Measurements from ENCODE around the gene PTGES2.

Gene PTGES2

GRCh38 chr9:128091571-128091970 lies 36.0 kb downstream of the PTGES2 start:
- TF ChIP-seq POU2F2 (IDR thresholded peaks at IDR 0.05; ENCODE audit: low read depth, low read length): no peak
- no peak for TF ChIP-seq TAF1 (IDR thresholded peaks at IDR 0.05; ENCODE audit: low read depth, low read length)
- no peak for TF ChIP-seq SPI1 (IDR thresholded peaks at IDR 0.05; ENCODE audit: low read depth, low read length)
- TF ChIP-seq POLR2AphosphoS5 (IDR thresholded peaks at IDR 0.05; ENCODE audit: low read depth, low read length): no peak
- TF ChIP-seq PAX5 (IDR thresholded peaks at IDR 0.05; ENCODE audit: insufficient read depth, low read length, severe bottlenecking): no peak
- no peak for DNase-seq (ENCODE audit: insufficient read length, low spot score)
- no peak for FAIRE-seq

- TF ChIP-seq SPI1 (IDR thresholded peaks at IDR 0.05; ENCODE audit: low read depth, low read length): no peak
- no peak for TF ChIP-seq TAF1 (IDR thresholded peaks at IDR 0.05; ENCODE audit: low read depth, low read length)
- no peak for TF ChIP-seq POLR2A (IDR thresholded peaks at IDR 0.05; ENCODE audit: low read depth, low read length)
- no peak for TF ChIP-seq POLR2AphosphoS5 (IDR thresholded peaks at IDR 0.05; ENCODE audit: low read depth, low read length)
- TF ChIP-seq POU2F2 (IDR thresholded peaks at IDR 0.05; ENCODE audit: low read depth, low read length): no peak
- no peak for TF ChIP-seq PAX5 (IDR thresholded peaks at IDR 0.05; ENCODE audit: insufficient read depth, low read length, severe bottlenecking)
- DNase-seq (ENCODE audit: insufficient read length, low spot score) (no peak), FAIRE-seq (no peak)
Measured at GRCh38 chr9:128091144-128091543, 36.4 kb downstream of the PTGES2 start.

DNA sequence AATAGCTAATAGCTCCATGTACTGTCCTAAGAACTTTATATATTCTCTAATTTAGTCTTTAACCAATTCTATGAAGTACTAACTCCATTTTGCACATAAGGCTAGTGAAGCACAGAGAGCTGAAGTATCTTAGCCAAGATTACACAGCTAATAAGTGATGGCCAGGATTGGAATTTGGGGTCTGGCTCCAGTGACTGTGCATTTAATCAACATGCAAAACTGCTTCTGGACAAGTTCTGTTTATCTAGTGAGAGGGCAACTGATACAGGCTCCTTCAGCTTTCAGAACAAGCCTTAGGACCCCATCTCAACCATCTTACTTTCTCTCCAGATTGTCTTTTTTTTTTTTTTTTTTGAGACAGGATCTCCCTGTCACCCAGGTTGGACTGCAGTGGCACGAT lies 38.2 kb downstream of the PTGES2 start:
- DNase-seq (ENCODE audit: insufficient read length, low spot score) (no peak), FAIRE-seq (no peak)
- TF ChIP-seq SPI1 (IDR thresholded peaks at IDR 0.05; ENCODE audit: low read depth, low read length): no peak
- TF ChIP-seq POLR2AphosphoS5 (IDR thresholded peaks at IDR 0.05; ENCODE audit: low read depth, low read length): no peak
- TF ChIP-seq POLR2A (IDR thresholded peaks at IDR 0.05; ENCODE audit: low read depth, low read length): no peak
- no peak for TF ChIP-seq PAX5 (IDR thresholded peaks at IDR 0.05; ENCODE audit: insufficient read depth, low read length, severe bottlenecking)
- no peak for TF ChIP-seq TAF1 (IDR thresholded peaks at IDR 0.05; ENCODE audit: low read depth, low read length)
- TF ChIP-seq POU2F2 (IDR thresholded peaks at IDR 0.05; ENCODE audit: low read depth, low read length): no peak

DNA sequence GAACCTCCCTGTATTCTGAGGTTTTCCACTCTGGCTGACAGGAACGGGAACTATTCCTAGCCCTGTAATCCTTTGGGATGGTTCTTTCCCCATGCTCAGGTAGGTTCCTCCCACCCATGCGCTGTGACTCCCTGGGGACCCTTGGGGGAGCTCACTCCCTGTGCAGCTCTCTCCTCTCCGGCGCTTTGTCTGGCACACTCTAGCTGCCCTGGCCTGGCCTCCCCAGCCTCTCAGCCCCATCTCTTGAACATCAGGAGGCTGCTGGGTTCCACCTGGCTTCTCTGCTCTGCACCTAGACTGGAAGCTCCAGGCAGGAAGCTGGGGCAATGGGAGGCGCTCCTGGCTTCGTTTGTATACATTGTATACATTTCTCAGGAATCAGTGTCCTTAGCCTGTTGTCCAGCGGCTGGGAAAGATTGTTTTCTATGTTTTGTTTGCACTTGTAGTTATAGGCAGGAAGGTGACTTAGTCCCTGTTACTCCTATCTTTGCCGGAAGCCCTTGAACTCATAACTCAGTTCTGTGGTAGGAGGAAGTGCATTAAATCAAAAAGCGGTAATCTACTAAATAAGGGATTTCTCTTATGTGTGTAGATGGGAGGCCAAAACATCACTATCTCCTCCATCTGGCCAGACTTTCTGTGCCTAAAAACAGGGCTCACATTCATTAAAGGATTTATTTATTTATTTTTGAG lies 39.1 kb downstream of the PTGES2 start:
- DNase-seq (ENCODE audit: insufficient read length, low spot score) (no peak), FAIRE-seq (no peak)

DNA sequence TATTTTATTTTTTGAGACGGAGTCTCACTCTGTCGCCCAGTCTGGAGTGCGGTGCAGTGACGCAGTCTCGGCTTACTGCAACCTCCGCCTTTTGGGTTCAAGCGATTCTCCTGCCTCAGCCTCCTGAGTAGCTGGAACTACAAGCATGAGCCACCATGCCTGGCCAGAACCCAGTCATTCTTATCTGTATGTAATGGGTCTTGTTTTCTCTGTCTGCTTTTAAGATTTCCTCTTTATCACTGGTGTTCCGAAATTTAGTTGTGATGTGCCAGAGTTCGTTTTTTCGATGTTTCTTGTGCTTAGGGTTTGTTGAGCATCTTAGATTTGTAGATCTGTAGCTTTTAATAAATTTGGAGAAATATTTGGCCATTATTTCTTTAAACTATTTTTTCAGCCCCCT lies 40.3 kb downstream of the PTGES2 start:
- FAIRE-seq (no peak), DNase-seq (ENCODE audit: insufficient read length, low spot score) (no peak)
- TF ChIP-seq TAF1 (IDR thresholded peaks at IDR 0.05; ENCODE audit: low read depth, low read length) (no peak), SPI1 (IDR thresholded peaks at IDR 0.05; ENCODE audit: low read depth, low read length) (no peak), PAX5 (IDR thresholded peaks at IDR 0.05; ENCODE audit: insufficient read depth, low read length, severe bottlenecking) (no peak), POU2F2 (IDR thresholded peaks at IDR 0.05; ENCODE audit: low read depth, low read length) (no peak), POLR2AphosphoS5 (IDR thresholded peaks at IDR 0.05; ENCODE audit: low read depth, low read length) (no peak), POLR2A (IDR thresholded peaks at IDR 0.05; ENCODE audit: low read depth, low read length) (no peak)

More for the DNA sequence above, 39.1 kb downstream of the PTGES2 start:
- no peak for TF ChIP-seq SPI1 (IDR thresholded peaks at IDR 0.05; ENCODE audit: low read depth, low read length)
- no peak for TF ChIP-seq POLR2A (IDR thresholded peaks at IDR 0.05; ENCODE audit: low read depth, low read length)
- no peak for TF ChIP-seq POU2F2 (IDR thresholded peaks at IDR 0.05; ENCODE audit: low read depth, low read length)
- TF ChIP-seq PAX5 (IDR thresholded peaks at IDR 0.05; ENCODE audit: insufficient read depth, low read length, severe bottlenecking): no peak
- no peak for TF ChIP-seq TAF1 (IDR thresholded peaks at IDR 0.05; ENCODE audit: low read depth, low read length)
- no peak for TF ChIP-seq POLR2AphosphoS5 (IDR thresholded peaks at IDR 0.05; ENCODE audit: low read depth, low read length)

DNA sequence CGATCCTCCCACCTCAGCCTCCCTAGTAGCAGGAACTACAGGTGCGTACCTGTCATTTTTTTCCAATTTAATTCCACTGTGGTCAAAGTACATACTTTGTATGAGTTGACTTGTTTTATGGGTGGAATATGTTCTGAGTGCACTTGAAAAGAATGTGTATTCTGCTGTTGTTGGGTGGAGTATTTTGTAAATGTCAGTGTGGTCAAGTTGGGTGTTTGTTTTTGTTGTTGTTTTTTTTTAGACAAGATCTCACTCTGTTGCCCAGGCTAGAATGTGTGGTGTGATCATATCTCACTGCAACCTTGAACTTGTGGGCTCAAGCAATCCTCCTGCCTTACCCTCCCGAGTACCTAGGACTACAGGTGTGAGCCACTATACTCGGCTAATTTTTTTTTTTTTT lies 41.6 kb downstream of the PTGES2 start:
- TF ChIP-seq POLR2AphosphoS5 (IDR thresholded peaks at IDR 0.05; ENCODE audit: low read depth, low read length) (no peak), POU2F2 (IDR thresholded peaks at IDR 0.05; ENCODE audit: low read depth, low read length) (no peak), POLR2A (IDR thresholded peaks at IDR 0.05; ENCODE audit: low read depth, low read length) (no peak), PAX5 (IDR thresholded peaks at IDR 0.05; ENCODE audit: insufficient read depth, low read length, severe bottlenecking) (no peak), SPI1 (IDR thresholded peaks at IDR 0.05; ENCODE audit: low read depth, low read length) (no peak), TAF1 (IDR thresholded peaks at IDR 0.05; ENCODE audit: low read depth, low read length) (no peak)
- no peak for DNase-seq (ENCODE audit: insufficient read length, low spot score)
- FAIRE-seq: no peak

DNA sequence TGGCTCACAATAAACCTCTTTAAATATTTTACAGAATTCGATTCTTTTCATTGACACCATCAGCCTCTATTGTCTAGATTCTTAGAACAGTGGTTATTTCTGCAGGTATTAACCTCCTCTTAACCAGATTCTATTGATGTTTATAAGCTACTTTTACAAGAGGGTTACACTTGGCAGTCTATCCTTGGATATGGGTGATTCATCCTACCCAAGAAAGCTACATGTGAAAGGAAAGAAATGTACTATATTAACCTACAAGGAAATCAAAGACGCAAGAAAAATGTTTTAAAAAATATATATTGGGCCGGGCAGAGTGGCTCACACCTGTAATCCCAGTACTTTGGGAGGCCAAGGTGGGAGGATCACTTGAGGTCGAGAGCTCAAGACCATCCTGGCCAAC lies 42.8 kb downstream of the PTGES2 start:
- FAIRE-seq (no peak), DNase-seq (ENCODE audit: insufficient read length, low spot score) (no peak)
- TF ChIP-seq SPI1 (IDR thresholded peaks at IDR 0.05; ENCODE audit: low read depth, low read length) (no peak), TAF1 (IDR thresholded peaks at IDR 0.05; ENCODE audit: low read depth, low read length) (no peak), POLR2AphosphoS5 (IDR thresholded peaks at IDR 0.05; ENCODE audit: low read depth, low read length) (no peak)

GRCh38 chr9:128082151-128082550 lies 45.4 kb downstream of the PTGES2 start:
- TF ChIP-seq PAX5 (IDR thresholded peaks at IDR 0.05; ENCODE audit: insufficient read depth, low read length, severe bottlenecking): no peak
- DNase-seq (ENCODE audit: insufficient read length, low spot score) (no peak), FAIRE-seq (no peak)

DNA sequence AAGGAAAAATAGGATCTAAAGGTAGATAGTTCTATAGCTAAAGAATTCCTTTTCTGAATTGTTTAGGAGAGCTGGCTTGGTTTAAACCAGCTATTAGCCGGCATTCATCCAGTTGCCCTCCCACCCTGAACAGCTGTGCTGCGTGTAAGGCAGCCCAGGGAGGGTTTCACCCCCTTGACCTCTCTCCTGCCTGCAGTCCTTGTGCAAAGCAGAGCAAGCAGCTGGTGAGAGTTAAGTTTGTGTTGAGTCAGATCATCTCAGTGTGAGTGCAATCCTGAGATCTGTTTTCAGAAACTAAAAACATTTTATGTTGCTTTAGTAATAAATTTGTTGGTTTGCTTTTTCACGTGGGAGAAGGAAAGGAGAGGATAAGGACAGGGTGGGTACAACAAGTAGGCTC lies 46.5 kb downstream of the PTGES2 start:
- TF ChIP-seq POU2F2 (IDR thresholded peaks at IDR 0.05; ENCODE audit: low read depth, low read length): no peak
- no peak for TF ChIP-seq POLR2AphosphoS5 (IDR thresholded peaks at IDR 0.05; ENCODE audit: low read depth, low read length)
- no peak for TF ChIP-seq TAF1 (IDR thresholded peaks at IDR 0.05; ENCODE audit: low read depth, low read length)
- TF ChIP-seq PAX5 (IDR thresholded peaks at IDR 0.05; ENCODE audit: insufficient read depth, low read length, severe bottlenecking): no peak
- no peak for TF ChIP-seq SPI1 (IDR thresholded peaks at IDR 0.05; ENCODE audit: low read depth, low read length)
- no peak for TF ChIP-seq POLR2A (IDR thresholded peaks at IDR 0.05; ENCODE audit: low read depth, low read length)

GRCh38 chr9:128080206-128080605 lies 47.3 kb downstream of the PTGES2 start:
- FAIRE-seq (no peak), DNase-seq (ENCODE audit: insufficient read length, low spot score) (no peak)
- no peak for TF ChIP-seq PAX5 (IDR thresholded peaks at IDR 0.05; ENCODE audit: insufficient read depth, low read length, severe bottlenecking)
- TF ChIP-seq POLR2AphosphoS5 (IDR thresholded peaks at IDR 0.05; ENCODE audit: low read depth, low read length): no peak
- no peak for TF ChIP-seq SPI1 (IDR thresholded peaks at IDR 0.05; ENCODE audit: low read depth, low read length)
- TF ChIP-seq POLR2A (IDR thresholded peaks at IDR 0.05; ENCODE audit: low read depth, low read length): no peak
- TF ChIP-seq TAF1 (IDR thresholded peaks at IDR 0.05; ENCODE audit: low read depth, low read length): no peak
- TF ChIP-seq POU2F2 (IDR thresholded peaks at IDR 0.05; ENCODE audit: low read depth, low read length): no peak

More for the DNA sequence above, 46.5 kb downstream of the PTGES2 start:
- DNase-seq (ENCODE audit: insufficient read length, low spot score) (no peak), FAIRE-seq (no peak)
